Parietal lobe (tissue), 2 donors: ENCODE data around the gene FAF2. TPM values are rescaled to one million over a fixed set of nuclear protein-coding genes. Genes with fewer than 3 reads are reported as not detected.

Experiments
- small RNA-seq: library from RNA; depleted of rRNA; stranded (forward); fragments of <200 nt; gene quantifications from one replicate; pipeline ENCODE3, GENCODE V24; 2014; ENCODE audit warnings: low replicate concordance
- total RNA-seq: library from RNA; depleted of rRNA; stranded (reverse); fragments of >200 nt; gene quantifications from one replicate; pipeline ENCODE4 v1.2.3, GENCODE V29; 2014

Gene FAF2, protein sequence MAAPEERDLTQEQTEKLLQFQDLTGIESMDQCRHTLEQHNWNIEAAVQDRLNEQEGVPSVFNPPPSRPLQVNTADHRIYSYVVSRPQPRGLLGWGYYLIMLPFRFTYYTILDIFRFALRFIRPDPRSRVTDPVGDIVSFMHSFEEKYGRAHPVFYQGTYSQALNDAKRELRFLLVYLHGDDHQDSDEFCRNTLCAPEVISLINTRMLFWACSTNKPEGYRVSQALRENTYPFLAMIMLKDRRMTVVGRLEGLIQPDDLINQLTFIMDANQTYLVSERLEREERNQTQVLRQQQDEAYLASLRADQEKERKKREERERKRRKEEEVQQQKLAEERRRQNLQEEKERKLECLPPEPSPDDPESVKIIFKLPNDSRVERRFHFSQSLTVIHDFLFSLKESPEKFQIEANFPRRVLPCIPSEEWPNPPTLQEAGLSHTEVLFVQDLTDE
- 37.9 TPM for total RNA-seq

DNA sequence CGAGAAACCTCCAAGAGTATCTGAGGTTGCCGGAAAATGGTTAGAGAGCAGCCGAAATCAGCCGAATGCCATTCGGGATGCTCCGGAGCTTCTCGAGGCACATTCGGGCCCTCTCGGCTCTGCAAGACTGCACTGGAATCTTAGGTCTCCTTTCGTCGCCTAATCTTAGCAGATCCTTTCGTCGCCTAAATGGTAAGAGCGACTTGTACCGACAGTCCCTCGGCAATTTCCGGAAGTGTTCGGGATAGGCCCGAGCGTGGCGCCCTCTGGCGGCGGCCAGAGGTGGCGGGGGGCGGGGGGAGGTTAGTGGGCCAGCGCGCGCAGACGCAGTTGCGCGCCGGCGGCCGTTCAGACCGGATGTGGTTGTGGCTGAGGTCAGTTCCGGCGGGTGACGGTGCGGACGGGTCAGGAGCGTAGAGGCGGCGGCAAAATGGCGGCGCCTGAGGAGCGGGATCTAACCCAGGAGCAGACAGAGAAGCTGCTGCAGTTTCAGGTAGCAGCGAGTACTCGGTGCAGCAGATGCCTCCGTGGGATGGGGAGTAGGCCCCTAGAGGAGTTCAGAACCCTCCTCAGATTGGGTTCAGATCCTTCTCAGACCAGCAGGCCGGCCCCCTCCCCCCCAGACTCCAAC is at the start of gene FAF2:
Gene FAF2, plus strand, starts transcription at position 408 of the 631 bp plus-strand sequence. Its CDS starts 23 bp downstream, at position 431.

DNA sequence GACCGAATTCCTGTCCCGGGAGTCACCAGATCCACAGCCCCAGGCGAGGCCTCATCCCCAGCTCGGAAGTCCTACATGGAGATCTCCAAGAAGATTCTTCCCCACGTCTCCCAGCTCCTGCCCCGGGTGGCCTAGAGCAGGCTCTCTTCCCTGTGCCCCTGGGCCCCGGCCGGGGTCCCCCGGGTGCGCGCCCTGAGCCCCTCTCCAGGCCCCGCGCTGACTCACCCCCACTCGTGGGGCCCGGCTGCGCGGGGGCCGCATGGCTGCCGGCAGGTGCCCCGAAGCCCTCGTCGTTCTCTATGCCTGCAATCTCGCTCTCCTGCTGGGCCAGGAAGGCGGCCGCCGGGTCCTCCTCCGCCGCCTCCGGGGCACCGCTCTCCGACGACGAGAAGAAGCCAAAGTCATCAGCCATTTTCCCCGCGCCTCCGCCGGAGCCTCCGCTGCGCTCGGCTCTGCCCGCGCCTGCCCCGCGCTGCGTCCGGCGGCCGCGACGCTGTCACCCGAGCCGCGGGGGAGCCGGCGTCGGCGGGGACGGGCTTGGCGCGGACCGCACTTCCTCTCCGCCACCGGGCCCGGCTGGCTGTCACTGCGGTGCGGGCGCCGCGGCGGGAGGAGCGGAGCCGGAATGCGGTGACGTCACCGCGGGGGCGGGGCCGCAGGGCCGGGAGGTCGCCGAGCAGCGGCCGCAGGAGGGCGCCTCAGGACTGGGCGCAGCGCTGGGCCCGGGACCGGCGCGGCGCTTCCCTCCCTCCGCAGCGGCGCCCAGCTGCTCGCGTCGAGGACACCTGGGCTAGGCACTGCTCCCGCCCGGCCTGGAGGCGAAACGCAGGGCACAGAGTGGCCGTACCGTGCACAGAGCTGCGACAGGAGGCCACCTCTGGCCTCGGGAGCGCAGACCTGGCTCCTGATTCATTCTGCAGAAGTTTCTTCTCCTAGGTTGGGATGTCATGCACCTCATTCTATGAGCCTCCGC is 31.9 kb upstream of the FAF2 start, which contains the start of gene CLTB:
Gene CLTB, minus strand, starts transcription at position 588 of the 973 bp plus-strand sequence. Its CDS starts 176 bp downstream, at position 412.

DNA sequence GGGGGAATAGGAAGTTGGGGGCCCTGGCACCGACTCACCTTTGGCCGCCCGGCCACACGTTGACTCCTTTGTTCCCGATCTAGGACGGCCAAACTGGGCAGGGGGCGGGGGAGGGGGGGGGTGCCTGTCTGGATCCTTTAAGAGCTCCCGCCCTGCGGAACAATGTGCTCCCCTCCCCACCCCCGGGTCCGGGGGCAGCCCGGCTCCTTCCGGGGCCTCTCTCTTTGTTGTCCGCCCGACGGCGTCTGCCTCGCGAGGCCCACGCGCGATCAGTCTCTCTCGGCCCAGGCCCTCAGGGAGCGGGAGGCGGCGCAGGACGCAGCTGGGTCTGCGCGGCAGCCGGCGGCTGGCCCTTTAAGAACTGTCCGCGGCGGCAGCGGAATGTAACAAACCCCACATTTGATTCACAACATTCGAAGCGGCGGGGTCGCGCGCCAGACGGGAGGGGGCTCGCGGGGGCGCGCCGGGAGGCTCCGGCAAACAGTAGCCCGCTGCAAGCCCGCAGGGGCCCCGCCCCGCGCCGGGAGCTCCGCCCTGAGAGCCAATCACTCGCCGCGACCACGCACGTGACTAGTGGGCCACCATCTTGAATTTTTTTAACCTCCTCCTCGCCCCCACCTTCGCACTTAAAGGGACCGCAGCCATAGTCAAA is 88.8 kb downstream of the FAF2 start, which contains the start of gene RNF44:
Gene RNF44, minus strand, starts transcription at position 501 of the 652 bp plus-strand sequence. CDS start 4,930 bp downstream, outside the sequence.

DNA sequence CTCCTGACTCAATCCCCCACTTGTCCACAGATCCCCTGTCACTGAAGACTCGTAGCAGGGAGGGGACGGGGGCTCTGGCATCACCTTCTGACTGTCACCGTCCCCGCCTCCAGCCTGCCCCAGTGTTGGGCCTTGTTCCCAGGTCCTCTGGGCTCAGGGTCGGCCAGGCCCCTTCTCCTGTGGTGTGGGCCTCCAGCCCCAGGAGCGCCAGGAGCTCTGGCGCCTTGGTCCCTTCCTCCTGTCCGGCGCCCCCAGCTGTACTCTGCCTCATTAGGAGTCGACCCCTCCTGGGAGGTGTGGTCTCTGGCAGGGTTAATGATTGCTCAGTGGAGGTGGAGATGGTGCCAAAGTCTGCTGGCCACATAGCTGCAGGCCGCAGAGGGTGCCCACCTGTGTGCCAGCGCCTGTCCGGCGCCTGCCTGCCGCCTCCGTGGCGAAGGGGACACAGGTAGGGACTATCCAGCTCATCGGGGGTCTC is 100.8 kb downstream of the FAF2 start, which contains the start of gene CDHR2:
Gene CDHR2, plus strand, starts transcription at position 376 of the 478 bp plus-strand sequence. CDS start 16,011 bp downstream, outside the sequence.

Small RNA genes lying within 50 kb of the gene (small RNA-seq; reads per million reads assigned to genes)
- gene AC010297.1: not detected
- gene RF00019: not detected
- gene RN7SL684P: not detected

Other genes with a start within 250 kb of the FAF2 start
- 31.9 TPM for gene SIMC1, start 210.0 kb upstream of the FAF2 start, total RNA-seq
- 114 TPM for gene KIAA1191, start 86.6 kb upstream of the FAF2 start, total RNA-seq
- gene ARL10, start 82.9 kb upstream of the FAF2 start, total RNA-seq: 108 TPM
- gene NOP16, start 59.8 kb upstream of the FAF2 start, total RNA-seq: 9.1 TPM
- gene HIGD2A, start 59.6 kb upstream of the FAF2 start, total RNA-seq: 28.5 TPM
- 47.6 TPM for gene CLTB, start 31.8 kb upstream of the FAF2 start, total RNA-seq
- 21.0 TPM for gene RNF44, start 89.0 kb downstream of the FAF2 start, total RNA-seq
- gene CDHR2, start 101.0 kb downstream of the FAF2 start, total RNA-seq: 0.63 TPM
- 113 TPM for gene GPRIN1, start 161.8 kb downstream of the FAF2 start, total RNA-seq
- 14.4 TPM for gene SNCB, start 182.1 kb downstream of the FAF2 start, total RNA-seq
- 0.31 TPM for gene EIF4E1B, start 182.3 kb downstream of the FAF2 start, total RNA-seq
- 25.4 TPM for gene TSPAN17, start 199.1 kb downstream of the FAF2 start, total RNA-seq